Retinal pigment epithelial cell (primary cell): ENCODE data around the gene ECM1.
A peak's percentile ranks its signal among the peaks of the same experiment; 100 is the strongest.

Experiments used
- DNase-seq: peaks from one replicate; pipeline ENCODE4 v3.0.0-alpha.2; 2010; ENCODE audit warnings: low read depth
- H3K4me3 ChIP-seq: 2 replicates; pipeline ENCODE4 v1.5.1; 2011; ENCODE audit warnings: mild to moderate bottlenecking, low read length, control low read depth, moderate library complexity
- TF ChIP-seq, protein P1 (sequence below): conservative IDR thresholded peaks from 2 replicates; pipeline ENCODE4 v1.5.1; 2011; ENCODE audit warnings: low read depth, low read length, control low read depth, inconsistent platforms

The ECM1 gene

DNA sequence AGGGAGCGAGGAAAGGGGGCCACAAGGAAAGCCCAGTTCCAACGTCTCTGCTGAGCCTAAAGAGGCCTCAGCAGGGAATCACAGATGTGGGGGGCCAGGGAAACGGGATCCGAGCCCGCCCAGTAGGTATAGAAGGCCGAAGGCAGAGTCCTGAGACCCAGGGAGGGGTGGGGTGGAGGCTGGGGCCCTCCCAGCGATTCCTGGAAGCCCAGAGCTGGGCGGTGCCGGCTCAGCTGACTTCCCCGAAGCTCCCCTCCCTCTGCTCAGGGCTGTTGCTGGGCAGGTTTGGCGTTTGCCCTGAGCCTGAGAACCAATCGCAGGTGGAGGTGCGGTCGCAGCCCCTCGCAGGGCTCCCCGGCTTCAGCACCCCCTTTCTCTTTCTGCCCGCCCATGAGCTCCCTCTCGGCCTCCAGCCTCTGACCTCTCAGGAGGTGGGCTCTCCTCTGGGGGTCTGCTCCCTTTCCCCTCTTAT, 54.1 kb downstream of the ECM1 start:
- peak overlapping the region; percentile 68 for H3K4me3 ChIP-seq
- TF ChIP-seq, protein P1, sequence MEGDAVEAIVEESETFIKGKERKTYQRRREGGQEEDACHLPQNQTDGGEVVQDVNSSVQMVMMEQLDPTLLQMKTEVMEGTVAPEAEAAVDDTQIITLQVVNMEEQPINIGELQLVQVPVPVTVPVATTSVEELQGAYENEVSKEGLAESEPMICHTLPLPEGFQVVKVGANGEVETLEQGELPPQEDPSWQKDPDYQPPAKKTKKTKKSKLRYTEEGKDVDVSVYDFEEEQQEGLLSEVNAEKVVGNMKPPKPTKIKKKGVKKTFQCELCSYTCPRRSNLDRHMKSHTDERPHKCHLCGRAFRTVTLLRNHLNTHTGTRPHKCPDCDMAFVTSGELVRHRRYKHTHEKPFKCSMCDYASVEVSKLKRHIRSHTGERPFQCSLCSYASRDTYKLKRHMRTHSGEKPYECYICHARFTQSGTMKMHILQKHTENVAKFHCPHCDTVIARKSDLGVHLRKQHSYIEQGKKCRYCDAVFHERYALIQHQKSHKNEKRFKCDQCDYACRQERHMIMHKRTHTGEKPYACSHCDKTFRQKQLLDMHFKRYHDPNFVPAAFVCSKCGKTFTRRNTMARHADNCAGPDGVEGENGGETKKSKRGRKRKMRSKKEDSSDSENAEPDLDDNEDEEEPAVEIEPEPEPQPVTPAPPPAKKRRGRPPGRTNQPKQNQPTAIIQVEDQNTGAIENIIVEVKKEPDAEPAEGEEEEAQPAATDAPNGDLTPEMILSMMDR = no peak
- peak; percentile 85 for DNase-seq

DNA sequence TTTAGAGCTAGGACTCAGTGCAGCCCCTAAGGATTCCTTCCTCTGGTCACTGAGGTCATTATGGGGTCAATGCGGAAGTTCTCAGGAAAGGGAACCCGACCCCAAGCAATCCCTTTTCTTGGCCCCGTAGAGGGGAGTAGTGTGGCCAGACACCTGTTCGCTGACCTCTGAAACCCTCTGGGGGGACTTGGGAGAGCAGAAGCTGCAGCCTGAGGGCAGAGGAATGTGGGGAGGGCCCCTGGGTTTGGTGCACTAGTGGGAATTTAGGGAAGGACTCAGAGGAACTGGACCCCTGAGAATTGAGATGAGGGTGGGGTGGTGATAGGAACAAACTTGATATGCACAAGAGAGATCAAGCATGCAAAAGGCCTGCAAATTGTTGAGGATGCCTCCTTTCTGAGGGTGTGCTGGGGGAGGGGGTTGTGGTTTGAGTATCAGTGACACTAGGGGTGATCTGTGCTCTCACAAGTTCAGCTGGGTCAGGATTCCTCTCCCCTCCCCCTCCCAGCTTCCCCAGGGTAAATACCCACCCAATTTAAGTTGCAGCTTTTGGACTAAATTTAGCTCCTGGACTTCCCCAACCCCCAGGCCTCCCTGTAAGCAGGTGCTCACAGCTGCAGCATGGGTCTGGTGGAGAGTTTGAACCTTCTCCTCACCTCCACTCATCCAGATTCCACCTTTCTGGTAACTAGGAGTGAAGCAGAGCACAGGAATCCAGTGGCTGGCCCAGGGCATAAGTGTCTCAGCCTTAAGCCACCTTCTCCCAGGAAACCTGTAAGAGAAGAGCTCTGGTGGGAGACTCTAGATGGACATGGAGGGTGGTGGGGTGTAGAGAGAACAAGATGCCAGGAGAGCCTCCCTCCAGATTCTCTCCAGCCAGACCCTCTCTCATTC, 54.8 kb downstream of the ECM1 start:
- TF ChIP-seq, protein P1 = no peak
- no peak overlapping the region for H3K4me3 ChIP-seq
- no peak for DNase-seq
